Tibial nerve (tissue), 4 donors: ENCODE data around the gene MLST8.

Experiments used
- CTCF ChIP-seq, 5 experiments: fragments of 200-600 bp in 3 of 5; fragments of 450-650 bp in 2 of 5; sonication (generic) in 3 of 5; IDR thresholded peaks; one replicate each; pipeline ENCODE4 v1.5.1; 2016 to 2019; ENCODE audit warnings: antibody characterized with exemption in 5 of 5, mild to moderate bottlenecking in 3 of 5, moderate library complexity in 2 of 5
- EP300 ChIP-seq, 2 donors: sonication (generic); formaldehyde crosslinking; IDR thresholded peaks; one replicate each; pipeline ENCODE4 v1.6.1; 2017; ENCODE audit warnings: antibody characterized with exemption in 2 of 2, mild to moderate bottlenecking in 1 of 2
- POLR2A ChIP-seq, 2 donors: fragments of 450-650 bp; IDR thresholded peaks; one replicate each; pipeline ENCODE4 v1.6.1; 2017; ENCODE audit warnings: antibody characterized with exemption in 2 of 2, mild to moderate bottlenecking in 2 of 2, moderate library complexity in 2 of 2

- no peak for TF ChIP-seq CTCF (IDR thresholded peaks at IDR 0.05)
- no peak for TF ChIP-seq POLR2A (IDR thresholded peaks at IDR 0.05)
- TF ChIP-seq EP300 (IDR thresholded peaks at IDR 0.05): no peak
Measured at GRCh38 chr16:2229091-2229490, 23.8 kb downstream of the MLST8 start.
